Activated CD4-positive, alpha-beta T cell treated with anti-CD3 and anti-CD28 coated beads, Interleukin-2, amount 50 U/mL, for 4 hours (primary cell): ENCODE results near the gene CCDC137.

Experiments used
- DNase-seq, 2 experiments: peaks; one replicate each; pipeline ENCODE4 v3.0.0-alpha.2; 2020

The CCDC137 gene

GRCh38 chr17:81717766-81718089 lies 51.2 kb downstream of the CCDC137 start:
- no peak for DNase-seq

DNA sequence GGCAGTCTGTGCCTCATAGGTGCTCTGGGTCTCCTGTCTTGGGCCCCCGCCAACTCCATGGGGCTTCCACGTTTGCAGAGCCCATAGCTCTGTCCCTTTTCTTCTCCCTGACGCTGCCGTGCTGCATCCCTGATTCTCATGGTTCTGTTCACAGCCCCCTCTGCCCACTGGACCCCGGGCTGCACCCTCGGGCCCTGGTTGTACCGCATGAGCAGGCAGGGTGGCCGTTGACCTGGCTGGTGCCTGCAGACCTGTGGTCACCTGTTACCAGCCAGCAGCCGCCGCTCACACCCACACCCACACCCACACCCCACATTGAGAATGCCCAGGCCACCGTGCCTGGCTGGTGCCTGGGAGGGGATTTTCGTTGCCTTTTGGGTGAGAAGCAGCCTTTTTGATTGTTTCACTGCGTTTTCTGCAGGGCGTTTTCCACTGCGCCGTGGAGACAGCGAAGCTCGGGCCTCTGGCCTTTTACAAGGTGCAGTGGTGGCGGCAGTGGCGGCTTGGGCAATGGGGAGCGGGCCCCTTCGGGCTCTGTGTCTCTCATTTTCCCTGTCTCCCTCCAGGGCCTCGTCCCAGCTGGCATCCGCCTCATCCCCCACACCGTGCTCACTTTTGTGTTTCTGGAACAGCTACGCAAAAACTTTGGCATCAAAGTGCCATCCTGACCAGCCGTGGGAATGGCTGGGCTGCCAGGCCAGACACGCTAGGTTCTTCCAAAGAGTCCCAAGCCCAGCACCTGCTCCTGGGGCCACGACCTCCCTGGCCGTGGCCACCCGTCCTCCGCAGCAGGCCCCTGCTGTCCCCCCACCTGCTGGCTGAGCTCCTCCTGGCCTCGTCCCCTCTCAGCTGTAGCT lies 53.1 kb downstream of the CCDC137 start:
- no peak for DNase-seq

DNA sequence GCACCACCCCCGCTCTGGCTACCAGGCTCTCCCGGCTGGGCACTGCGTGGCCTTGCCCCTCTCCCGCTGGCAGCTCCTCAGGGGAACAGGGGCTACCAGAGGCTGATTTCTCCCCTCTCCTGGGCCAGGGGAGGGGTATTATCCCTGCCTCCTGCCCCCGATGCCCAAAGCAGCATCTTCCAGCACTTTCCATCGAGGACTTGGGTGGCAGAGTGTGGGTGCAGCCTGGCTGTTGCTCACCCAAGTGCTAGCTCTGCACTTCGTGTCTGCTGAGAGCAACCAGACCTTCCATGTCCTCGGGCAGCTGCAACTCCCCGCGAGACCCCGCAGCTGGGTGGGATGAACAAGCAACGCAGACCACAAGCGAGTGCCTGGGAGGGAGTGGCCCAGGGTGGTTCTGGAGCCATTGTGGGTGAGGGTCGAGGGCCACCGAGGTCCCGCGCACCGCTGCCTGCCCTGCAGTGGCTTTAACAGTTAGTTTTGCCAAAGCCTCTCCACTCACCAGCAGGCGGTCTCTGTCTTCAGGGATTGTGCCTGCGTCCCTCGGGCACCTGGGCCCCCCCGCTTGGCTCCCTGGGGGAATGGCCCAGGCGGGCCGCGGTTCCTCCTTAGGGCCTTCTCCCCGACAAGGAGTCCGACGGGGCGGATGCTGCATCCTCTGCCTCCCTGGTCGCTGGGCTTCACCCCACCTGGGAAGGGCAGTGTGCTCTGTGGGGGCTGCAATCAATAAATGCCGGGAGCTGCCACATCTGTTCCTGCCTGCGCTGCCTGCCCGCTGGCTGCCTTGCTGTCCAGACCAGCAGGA lies 53.9 kb downstream of the CCDC137 start:
- DNase-seq, result no peak

DNA sequence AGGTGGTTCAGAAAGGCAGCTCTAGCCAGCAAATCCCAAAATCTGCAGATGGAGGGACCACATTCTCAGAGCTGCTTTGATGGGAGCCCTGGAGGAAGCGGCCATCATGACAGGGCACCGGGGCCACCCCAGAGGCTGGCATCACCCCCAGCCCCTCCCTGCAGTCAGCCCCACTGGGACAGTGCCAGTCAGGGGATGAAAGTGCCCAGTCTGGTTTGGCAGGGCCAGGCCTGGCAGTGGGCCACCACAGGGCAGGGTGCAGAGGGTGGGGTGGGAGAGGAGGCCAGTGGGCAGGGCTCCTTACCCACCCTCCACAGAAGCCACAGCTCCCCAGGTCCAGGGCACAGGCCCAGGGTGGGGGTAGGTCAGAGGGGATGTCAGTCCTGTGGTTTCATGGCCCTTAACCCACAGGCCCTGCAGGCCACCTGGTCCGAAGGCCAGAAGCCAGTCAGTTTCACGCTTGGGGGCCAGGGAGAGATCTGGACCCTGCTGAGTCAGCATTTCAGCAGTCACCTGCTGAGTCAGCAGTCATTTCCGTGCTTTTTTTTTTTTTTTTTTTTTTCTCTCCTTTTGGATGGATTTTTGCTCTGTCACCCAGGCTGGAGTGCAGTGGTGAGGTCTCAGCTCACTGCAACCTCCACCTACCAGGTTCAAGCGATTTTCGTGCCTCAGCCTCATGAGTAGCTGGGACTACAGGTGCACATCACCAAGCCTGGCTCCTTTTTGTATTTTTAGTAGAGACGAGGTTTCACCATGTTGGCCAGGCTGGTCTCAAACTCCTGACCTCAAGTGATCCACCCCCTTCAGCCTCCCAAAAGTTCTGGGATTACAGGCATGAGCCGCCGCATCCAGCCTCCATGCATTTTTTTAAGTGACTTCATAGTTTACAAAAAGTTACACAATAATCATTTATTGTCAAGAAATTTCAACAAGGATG lies 55.9 kb downstream of the CCDC137 start:
- DNase-seq, result no peak
